IMR-90 (cell line): ENCODE measurements around the gene VPS8. TPM values are rescaled to one million over a fixed set of nuclear protein-coding genes. Genes with fewer than 3 reads are reported as not detected.

ENCODE experiments used
- ATAC-seq: fragments of 200-7000 bp; cut with Tn5 transposase; 2 replicates; pipeline ENCODE4 v1.9.1; 2020; ENCODE audit warnings: low read depth, mild to moderate bottlenecking, moderate library complexity
- BruUV-seq: library from RNA; stranded (reverse); fragments of 400-500 nt; replicated peaks from 2 replicates; lab custom pipeline; 2021; lab: Mats Ljungman, UMichigan
- CTCF ChIA-PET: fragments of 300-600 bp; formaldehyde crosslinking; extraction: SDS; loops from one replicate; lab custom pipeline; 2021; ENCODE audit warnings: antibody characterized with exemption; lab: Yijun Ruan, JAX
- POLR2A ChIA-PET: fragments of 300-600 bp; sonication (Branson Sonifier 250); formaldehyde crosslinking; loops from one replicate; lab custom pipeline; 2022; ENCODE audit warnings: antibody characterized with exemption; ENCODE audit not compliant: unreplicated experiment; lab: Charles Lee
- DNase-seq: peaks from one replicate; pipeline ENCODE4 v3.0.0; 2013
- H2AFZ ChIP-seq: replicated peaks from 2 replicates; pipeline ENCODE3; 2013; ENCODE audit warnings: low read length, mild to moderate bottlenecking; ENCODE audit not compliant: poor library complexity
- H2AK5ac ChIP-seq: 2 replicates; pipeline ENCODE4 v1.6.1; 2013; ENCODE audit warnings: low read depth, low read length, inconsistent platforms
- H2AK9ac ChIP-seq: replicated peaks from 2 replicates; pipeline ENCODE3; 2013; ENCODE audit warnings: mild to moderate bottlenecking, low read depth, low read length, moderate library complexity; ENCODE audit not compliant: poor library complexity
- H2BK120ac ChIP-seq: 2 replicates; pipeline ENCODE4 v1.6.1; 2013; ENCODE audit warnings: low read depth, low read length, inconsistent platforms
- H2BK15ac ChIP-seq: 3 replicates; pipeline ENCODE4 v1.6.1; 2013; ENCODE audit warnings: low read depth, low read length, inconsistent platforms
- H2BK20ac ChIP-seq: 2 replicates; pipeline ENCODE4 v1.6.1; 2013; ENCODE audit warnings: low read depth, mild to moderate bottlenecking, inconsistent platforms, low read length, moderate library complexity
- H2BK5ac ChIP-seq: 2 replicates; pipeline ENCODE4 v1.6.1; 2013; ENCODE audit warnings: mild to moderate bottlenecking, low read depth, low read length, inconsistent platforms; ENCODE audit not compliant: poor library complexity, severe bottlenecking
- H3K14ac ChIP-seq: replicated peaks from 2 replicates; pipeline ENCODE4 v1.6.1; 2013; ENCODE audit warnings: low read depth, low read length, inconsistent platforms
- H3K18ac ChIP-seq: 2 replicates; pipeline ENCODE4 v1.6.1; 2013; ENCODE audit warnings: low read depth, low read length, control low read depth
- H3K23ac ChIP-seq: 2 replicates; pipeline ENCODE4 v1.6.1; 2013; ENCODE audit warnings: low read depth, low read length, inconsistent platforms
- H3K27ac ChIP-seq: 2 replicates; pipeline ENCODE4 v1.5.1; 2013; ENCODE audit warnings: mild to moderate bottlenecking, control low read depth, low read length; ENCODE audit not compliant: insufficient read depth
- H3K27me3 ChIP-seq: 2 replicates; pipeline ENCODE4 v1.6.1; 2013; ENCODE audit warnings: low read length; ENCODE audit not compliant: control insufficient read depth, insufficient read depth
- H3K36me3 ChIP-seq: 2 replicates; pipeline ENCODE4 v1.6.1; 2013; ENCODE audit warnings: low read length, mixed read lengths; ENCODE audit not compliant: control insufficient read depth, insufficient read depth
- H3K4ac ChIP-seq: 2 replicates; pipeline ENCODE4 v1.6.1; 2013; ENCODE audit warnings: low read depth, low read length, inconsistent platforms
- H3K4me1 ChIP-seq: 2 replicates; pipeline ENCODE4 v1.6.1; 2013; ENCODE audit warnings: low read length, mixed read lengths; ENCODE audit not compliant: control insufficient read depth, insufficient read depth
- H3K4me2 ChIP-seq: 2 replicates; pipeline ENCODE4 v1.6.1; 2013; ENCODE audit warnings: low read depth, mild to moderate bottlenecking, control low read depth, low read length, moderate library complexity
- H3K4me3 ChIP-seq: 2 replicates; pipeline ENCODE4 v1.5.1; 2013; ENCODE audit warnings: low read depth, mild to moderate bottlenecking, control low read depth, low read length, moderate library complexity; ENCODE audit not compliant: insufficient read depth
- H3K56ac ChIP-seq: 2 replicates; pipeline ENCODE4 v1.6.1; 2013; ENCODE audit warnings: low read length, inconsistent platforms; ENCODE audit not compliant: insufficient read depth; ENCODE audit errors: extremely low read depth
- H3K79me1 ChIP-seq, 2 experiments: 2 replicates each; pipeline ENCODE4 v1.6.1; 2013; ENCODE audit warnings: low read length in 2 of 2, inconsistent platforms in 1 of 2, low read depth in 1 of 2
- H3K9ac ChIP-seq: 2 replicates; pipeline ENCODE4 v1.6.1; 2013; ENCODE audit warnings: low read depth, low read length, control low read depth
- H3K9me1 ChIP-seq: 2 replicates; pipeline ENCODE4 v1.6.1; 2013; ENCODE audit warnings: low read length, inconsistent platforms; ENCODE audit not compliant: insufficient read depth
- H3K9me3 ChIP-seq: 2 replicates; pipeline ENCODE4 v1.6.1; 2013; ENCODE audit warnings: low read length; ENCODE audit not compliant: control insufficient read depth, insufficient read depth
- H4K20me1 ChIP-seq: 2 replicates; pipeline ENCODE4 v1.6.1; 2013; ENCODE audit warnings: low read length, inconsistent platforms; ENCODE audit not compliant: insufficient read depth
- H4K5ac ChIP-seq: 2 replicates; pipeline ENCODE4 v1.6.1; 2013; ENCODE audit warnings: mild to moderate bottlenecking, low read depth, low read length, control low read depth
- H4K8ac ChIP-seq, 2 experiments: 2 replicates each; pipeline ENCODE4 v1.6.1; 2013; ENCODE audit warnings: low read depth in 2 of 2, low read length in 2 of 2, control low read depth in 1 of 2, inconsistent platforms in 1 of 2
- H4K91ac ChIP-seq: 2 replicates; pipeline ENCODE4 v1.6.1; 2013; ENCODE audit warnings: low read depth, low read length, inconsistent platforms; ENCODE audit not compliant: insufficient read depth
- CEBPB ChIP-seq: IDR thresholded peaks from 2 replicates; pipeline ENCODE4 v1.6.1; 2012; ENCODE audit warnings: low read depth, low read length, improper control_type of control experiment
- FOS ChIP-seq: fragments of 150-350 bp; IDR thresholded peaks from 2 replicates; pipeline ENCODE4 v1.6.1; 2016; ENCODE audit warnings: low read depth, low read length
- MAFK ChIP-seq: IDR thresholded peaks from 2 replicates; pipeline ENCODE4 v1.6.1; 2012; ENCODE audit warnings: low read depth, low read length, improper control_type of control experiment
- MAZ ChIP-seq: IDR thresholded peaks from 2 replicates; pipeline ENCODE4 v1.6.1; 2012; ENCODE audit warnings: low read depth, mild to moderate bottlenecking, low read length, improper control_type of control experiment, moderate library complexity, borderline replicate concordance
- MXI1 ChIP-seq: IDR thresholded peaks from 2 replicates; pipeline ENCODE4 v1.6.1; 2012; ENCODE audit warnings: low read depth, mild to moderate bottlenecking, low read length, moderate library complexity, borderline replicate concordance
- NFE2L2 ChIP-seq: fragments of 150-350 bp; IDR thresholded peaks from 2 replicates; pipeline ENCODE4 v1.6.1; 2016; ENCODE audit warnings: low read depth, mild to moderate bottlenecking, low read length
- RCOR1 ChIP-seq: IDR thresholded peaks from 2 replicates; pipeline ENCODE4 v1.6.1; 2012; ENCODE audit warnings: mild to moderate bottlenecking, low read length, improper control_type of control experiment; ENCODE audit not compliant: insufficient replicate concordance
- SMC3 ChIP-seq: fragments of 150-350 bp; IDR thresholded peaks from 2 replicates; pipeline ENCODE4 v1.6.1; 2016; ENCODE audit warnings: low read depth, mild to moderate bottlenecking, antibody characterized with exemption, low read length, moderate library complexity
- WGBS, 2 experiments: methylation state at CpG; one replicate each; pipeline versions ENCODE4 v1.1.5 to v1.1.7; 2013; ENCODE audit warnings: missing lambda C conversion rate in 2 of 2; ENCODE audit not compliant: insufficient read length in 1 of 2; ENCODE audit errors: extremely low coverage in 2 of 2; 5-methylcytosine and 5-hydroxymethylcytosine counted together
- dilution Hi-C: fragments of 300-500 bp; cut with HindIII; formaldehyde crosslinking; loops from one replicate; pipeline ENCODE4 v1.14.3; 2018; ENCODE audit warnings: low sequenced_read_pairs; ENCODE audit not compliant: unreplicated experiment
- in situ Hi-C: fragments of 300-500 bp; cut with MboI; formaldehyde crosslinking; loops from 3 replicates; pipeline ENCODE4 v1.14.3; 2019; ENCODE audit warnings: low sequenced_read_pairs, inconsistent platforms, mixed read lengths
- intact Hi-C: fragments of 100-400 bp; cut with micrococcal nuclease; formaldehyde crosslinking; loops from 2 replicates; pipeline ENCODE4 v1.10.0; 2022
- polyA plus RNA-seq, 3 experiments: library from polyadenylated mRNA; depleted of rRNA; stranded (reverse); fragments of >200 nt; gene quantifications; 2 replicates each; pipeline ENCODE4 v1.2.3, GENCODE V29; 2012; ENCODE audit warnings: low replicate concordance in 1 of 3
- total RNA-seq: library from RNA; depleted of rRNA; stranded (reverse); fragments of >200 nt; gene quantifications from 2 replicates; pipeline ENCODE4 v1.2.3, GENCODE V29; 2012

Gene VPS8
- total and polyA plus RNA-seq, 2 of the 4 experiments (the other 2 are of a cell fraction): 14.0 to 56.1 TPM

DNA sequence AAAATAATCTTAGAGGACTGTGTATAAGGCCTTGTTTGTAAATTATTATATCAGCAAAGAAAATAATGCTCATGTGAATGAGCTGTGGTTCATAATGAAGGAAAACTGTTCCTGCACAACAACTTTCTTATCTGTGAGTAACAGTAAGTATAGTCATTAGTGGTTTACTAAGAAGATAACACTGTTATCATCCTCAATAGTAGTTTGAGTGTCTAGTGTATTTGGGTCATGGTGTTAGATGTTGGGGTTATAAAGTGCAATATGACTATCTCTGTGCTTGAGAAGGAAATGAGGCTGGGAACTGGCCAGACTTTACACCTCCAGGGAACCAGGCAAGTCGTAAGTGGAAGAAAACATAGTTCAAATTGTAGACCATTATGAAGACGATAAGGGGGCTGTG, 15.6 kb downstream of the VPS8 start:
- H3K4me2 ChIP-seq: no peak overlapping the region
- no peak overlapping the region for H2AK5ac ChIP-seq
- no peak overlapping the region for H3K56ac ChIP-seq
- no peak overlapping the region for H3K18ac ChIP-seq
- no peak overlapping the region for H4K8ac ChIP-seq
- no peak overlapping the region for H3K4ac ChIP-seq
- 60% methylated on average over 1 of the region's 2 CpGs; no CpG with 5 or more reads in 1 of the 2 experiments for WGBS, 2 experiments
- no peak overlapping the region for H3K23ac ChIP-seq
- dilution Hi-C loops: no loop called here
- H2BK5ac ChIP-seq: no peak overlapping the region
- intact Hi-C loops: no loop called here
- no peak overlapping the region for H2BK15ac ChIP-seq
- POLR2A ChIA-PET: no interaction called here
- no peak overlapping the region for H3K9ac ChIP-seq
- no peak for TF ChIP-seq FOS
- TF ChIP-seq CEBPB: no peak
- TF ChIP-seq RCOR1: no peak
- TF ChIP-seq NFE2L2: no peak
- TF ChIP-seq MAZ: no peak
- no peak for TF ChIP-seq MXI1
- no peak for TF ChIP-seq MAFK
- no peak for TF ChIP-seq SMC3
- BruUV-seq: no TSS peak
- H3K14ac ChIP-seq: no peak overlapping the region
- H2BK20ac ChIP-seq: no peak overlapping the region
- H4K20me1 ChIP-seq: no peaks in the 10 kb centered on the region
- H2BK120ac ChIP-seq: no peak overlapping the region
- H3K27ac ChIP-seq: no peak overlapping the region
- H4K5ac ChIP-seq: no peak overlapping the region
- CTCF ChIA-PET: no interaction called here
- peaks cover 5% of the 10 kb centered on the region for H3K36me3 ChIP-seq
- DNase-seq (no peak), ATAC-seq (no peak)
- no peak overlapping the region for H3K4me3 ChIP-seq
- H2AK9ac ChIP-seq: no peak overlapping the region
- in situ Hi-C loops: no loop called here
- H3K9me1 ChIP-seq: 0 out of 2 replicates have a peak, but pooled peaks cover 3% of the 10 kb centered on the region
- H3K9me3 ChIP-seq: no peaks in the 10 kb centered on the region
- no peaks in the 10 kb centered on the region for H3K4me1 ChIP-seq
- H3K79me1 ChIP-seq: peaks cover 4 to 6% of the 10 kb centered on the region in 2 experiments; a peak in 2 of 4 replicates
- H4K91ac ChIP-seq: no peak overlapping the region
- no peak overlapping the region for H2AFZ ChIP-seq
- no peaks in the 10 kb centered on the region for H3K27me3 ChIP-seq
